ENCODE data around the gene GBE1.
A peak's percentile ranks its signal among the peaks of the same experiment; 100 is the strongest.

DNA sequence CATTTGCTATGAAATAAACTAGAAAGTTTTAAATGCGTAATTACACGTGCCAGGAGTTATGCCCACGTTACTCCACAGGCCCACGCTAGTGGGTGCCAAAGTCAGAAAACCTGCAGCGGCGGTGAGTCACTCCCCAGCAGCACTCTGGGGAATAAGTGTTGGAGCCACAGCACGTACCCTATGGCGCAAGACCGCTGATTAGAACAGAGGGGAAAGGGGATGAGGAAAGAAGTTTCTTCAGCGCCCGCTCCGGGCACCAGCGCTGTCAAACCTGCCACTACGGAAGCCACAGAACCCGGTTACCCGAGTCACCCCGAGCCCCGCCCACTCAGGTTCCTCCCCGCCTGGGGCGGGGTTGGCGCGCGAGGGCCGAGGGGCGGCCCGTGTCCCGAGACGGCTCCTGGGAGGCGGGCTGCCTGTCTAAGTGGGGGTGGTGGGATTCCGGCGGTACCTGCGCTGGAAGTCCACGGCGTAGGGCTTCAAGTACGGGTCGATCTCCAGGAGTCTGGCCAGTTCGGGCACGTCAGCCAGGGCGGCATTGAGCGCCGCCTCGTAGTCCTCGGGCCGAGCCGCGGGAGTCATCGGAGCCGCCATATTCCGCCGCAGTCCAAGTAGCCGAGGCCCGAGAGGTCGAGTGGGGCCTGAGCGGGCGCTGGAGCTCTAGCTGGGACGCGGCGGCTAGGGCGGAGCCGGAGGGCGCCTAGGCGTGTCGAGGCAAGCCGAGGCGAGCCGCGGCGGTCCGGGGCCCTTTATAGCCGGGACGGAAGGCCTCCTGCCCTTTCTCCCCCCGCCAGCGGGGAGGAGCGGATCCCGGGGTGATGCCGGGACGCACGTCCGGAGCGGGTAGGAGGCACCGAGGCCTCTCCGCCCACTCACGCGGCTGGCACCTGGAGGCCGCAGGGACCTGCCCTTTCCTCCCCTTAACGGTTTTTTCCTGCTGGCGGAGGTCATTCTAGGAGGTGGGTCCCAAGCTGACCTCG is at the start of gene GBE1:
- TF ChIP-seq CTCF (IDR thresholded peaks at IDR 0.05) (peak in 10 of 12 donors; percentile 22 to 64 (median 36)), POLR2A (IDR thresholded peaks at IDR 0.05) (peak; percentile 5 to 75)
